Stimulated activated CD8-positive, alpha-beta memory T cell treated with anti-CD3 and anti-CD28 coated beads, Interleukin-12 subunit alpha, Interleukin-12 subunit beta, amount 100 ng/mL, for 1 hour (primary cell): Measurements from ENCODE around the gene PLAAT3.
"Not testable (repeated sequence)": the region's sequence is repeated elsewhere in the genome, so short reads cannot be mapped to it uniquely, and the experiment has no call there.

Experiments used
- DNase-seq: peaks from one replicate; pipeline ENCODE4 v3.0.0-alpha.2; 2020; ENCODE audit warnings: low read depth

The PLAAT3 gene

GRCh38 chr11:63537293-63538101, 76.7 kb downstream of the PLAAT3 start:
- DNase-seq: no peak

GRCh38 chr11:63536669-63537292, 77.5 kb downstream of the PLAAT3 start, which contains the start of gene PLAAT4:
Gene PLAAT4, plus strand, starts transcription at chr11:63536808. Its CDS starts 61 bp downstream, at chr11:63536869.
- DNase-seq: no peak

DNA sequence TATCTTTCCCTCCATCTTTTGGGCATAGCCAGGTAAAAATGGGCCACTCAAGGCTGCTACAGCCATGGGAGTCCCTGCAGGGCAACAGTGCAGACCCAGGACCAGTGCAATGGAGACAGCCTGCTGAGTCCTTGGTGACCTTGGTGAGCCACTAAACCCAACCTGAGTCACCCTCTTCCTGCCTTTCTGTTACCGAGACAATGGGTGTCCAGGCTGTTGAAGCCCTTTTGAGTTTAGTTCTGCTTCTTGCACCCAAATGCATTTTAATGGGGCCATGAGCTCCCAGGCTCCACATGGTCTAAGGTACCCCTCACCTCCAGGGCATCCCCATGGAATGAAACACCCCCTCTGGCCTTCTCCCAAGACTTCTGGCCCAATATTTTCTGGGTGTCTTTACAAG, 78.5 kb downstream of the PLAAT3 start:
- no peak for DNase-seq

GRCh38 chr11:63534895-63535461, 79.3 kb downstream of the PLAAT3 start:
- DNase-seq: no peak

- DNase-seq: no peak
These were observed 80.2 kb downstream of the PLAAT3 start for GRCh38 chr11:63534076-63534475.

DNA sequence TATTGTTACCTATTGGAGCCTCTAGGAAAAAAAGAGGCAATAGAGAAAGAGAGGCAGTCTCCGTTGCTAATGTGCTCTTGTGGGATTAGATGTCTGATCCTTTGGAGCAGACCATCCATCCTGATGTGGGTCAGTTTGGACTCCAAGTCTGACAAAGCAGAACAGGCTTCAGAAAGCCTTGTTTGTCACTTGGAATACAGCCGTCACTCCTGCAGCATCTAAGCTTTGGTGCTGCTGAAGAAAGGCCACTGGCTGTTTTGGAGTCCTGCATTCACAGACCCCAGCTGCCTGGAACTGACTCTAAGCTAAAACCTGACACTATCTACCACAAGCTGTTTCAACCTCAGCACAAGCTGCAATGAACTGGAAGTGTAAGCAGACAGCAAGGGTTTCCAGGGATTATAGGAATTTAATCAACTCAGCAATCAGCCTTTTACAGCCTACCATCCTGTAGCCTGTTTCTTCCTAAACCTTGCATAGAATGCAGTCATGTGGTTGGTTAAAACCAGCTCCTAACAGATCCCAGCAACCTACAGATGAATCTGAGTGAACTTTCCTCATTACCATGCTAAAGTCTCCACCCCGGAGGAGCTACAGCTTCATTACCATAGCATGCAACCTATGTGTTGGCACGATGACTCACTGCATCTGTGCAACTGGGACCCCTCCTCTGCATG, 81.3 kb downstream of the PLAAT3 start:
- no peak for DNase-seq

DNA sequence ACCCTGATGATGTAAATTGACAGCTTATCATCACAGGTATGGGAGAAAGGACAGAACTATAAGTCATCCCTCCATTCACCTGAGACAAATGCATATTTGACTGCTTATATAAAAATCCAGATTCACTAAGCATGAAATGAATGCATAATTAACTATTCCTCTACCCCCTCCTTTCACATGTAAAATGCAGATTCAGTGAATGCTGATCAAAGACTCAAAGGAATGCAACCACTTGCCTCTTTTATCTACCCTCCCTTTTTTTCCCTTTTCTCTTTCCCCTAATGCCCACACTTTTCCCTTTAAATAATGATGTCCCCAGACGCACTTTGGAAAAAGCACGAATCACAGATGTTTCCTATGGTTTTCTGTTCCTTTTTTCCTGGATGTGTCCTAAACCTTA, 82.1 kb downstream of the PLAAT3 start:
- DNase-seq: no peak

DNA sequence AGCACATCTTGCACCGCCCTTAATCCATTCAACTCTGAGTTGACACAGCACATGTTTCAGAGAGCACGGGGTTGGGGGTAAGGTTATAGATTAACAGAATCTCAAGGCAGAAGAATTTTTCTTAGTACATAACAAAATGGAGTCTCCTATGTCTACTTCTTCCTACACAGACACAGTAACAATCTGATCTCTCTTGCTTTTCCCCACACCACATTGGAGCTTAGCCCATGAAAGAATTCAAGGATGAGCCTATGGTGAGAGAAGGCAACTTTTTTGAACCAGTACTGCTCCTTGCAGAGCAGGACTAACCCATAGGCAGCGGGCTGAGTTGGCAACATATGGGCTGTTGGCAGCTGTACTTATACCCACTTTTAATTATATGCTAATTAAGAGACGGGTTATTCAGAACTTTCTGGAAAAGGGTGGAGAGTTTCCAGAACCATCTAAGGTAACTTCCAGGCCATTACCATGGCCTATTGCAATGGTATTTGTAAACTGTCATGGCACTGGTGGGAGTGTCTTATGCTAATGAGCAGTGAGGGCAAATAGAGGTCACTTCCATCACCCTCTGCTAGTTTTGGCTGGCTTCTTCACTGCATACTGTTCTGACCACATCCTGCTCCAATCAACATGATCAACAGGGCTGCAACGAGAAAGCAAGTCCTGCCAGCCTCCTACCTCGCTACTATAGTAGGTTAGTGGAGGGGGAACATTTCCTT, 83.0 kb downstream of the PLAAT3 start:
- peak; percentile 50 for DNase-seq

GRCh38 chr11:63530021-63530420, 84.2 kb downstream of the PLAAT3 start:
- DNase-seq: no peak

DNA sequence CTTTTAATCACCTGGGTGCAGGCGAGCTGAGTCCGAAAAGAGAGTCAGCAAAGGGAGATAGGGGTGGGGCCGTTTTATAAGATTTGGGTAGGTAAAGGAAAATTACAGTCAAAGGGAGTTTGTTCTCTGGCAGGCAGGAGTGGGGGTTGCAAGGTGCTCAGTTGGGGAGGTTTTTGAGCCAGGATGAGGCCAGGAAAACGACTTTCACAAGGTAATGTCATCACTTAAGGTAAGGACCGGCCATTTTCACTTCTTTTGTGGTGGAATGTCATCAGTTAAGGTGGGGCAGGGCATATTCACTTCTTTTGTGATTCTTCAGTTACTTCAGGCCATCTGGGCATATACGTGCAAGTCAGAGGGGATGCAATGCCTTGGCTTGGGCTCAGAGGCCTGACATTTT, 84.9 kb downstream of the PLAAT3 start:
- DNase-seq: not testable (repeated sequence)

GRCh38 chr11:63528729-63529278, 85.4 kb downstream of the PLAAT3 start:
- DNase-seq: not testable (repeated sequence)

DNA sequence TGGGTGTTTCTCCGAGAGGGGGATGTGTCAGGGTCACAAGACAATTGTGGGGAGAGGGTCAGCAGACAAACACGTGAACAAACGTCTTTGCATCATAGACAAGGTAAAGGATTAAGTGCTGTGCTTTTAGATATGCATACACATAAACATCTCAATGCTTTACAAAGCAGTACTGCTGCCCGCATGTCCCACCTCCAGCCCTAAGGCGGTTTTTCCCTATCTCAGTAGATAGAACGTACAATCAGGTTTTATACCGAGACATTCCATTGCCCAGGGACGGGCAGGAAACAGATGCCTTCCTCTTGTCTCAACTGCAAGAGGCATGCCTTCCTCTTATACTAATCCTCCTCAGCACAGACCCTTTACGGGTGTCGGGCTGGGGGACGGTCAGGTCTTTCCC, 86.1 kb downstream of the PLAAT3 start:
- not testable (repeated sequence) for DNase-seq

GRCh38 chr11:63527667-63528066, 86.6 kb downstream of the PLAAT3 start:
- DNase-seq: no peak
